T-cell (primary cell): ENCODE data around the gene ZMYM5. TPM values are rescaled to one million over a fixed set of nuclear protein-coding genes. Genes with fewer than 3 reads are reported as not detected.
A peak's percentile ranks its signal among the peaks of the same experiment; 100 is the strongest.

Source experiments
- ATAC-seq, 4 experiments: fragments of 200-7000 bp in 3 of 4; fragments of 150-1000 bp in 1 of 4; cut with Tn5 transposase; replicated peaks in 1 of 4; 1 replicate in 3 of 4; 2 replicates in 1 of 4; pipeline ENCODE4 v1.10.0; 2021; ENCODE audit warnings: moderate library complexity in 3 of 4, mild to moderate bottlenecking in 2 of 4, moderate number of reproducible peaks in 1 of 4
- CTCF ChIA-PET, 2 donors: fragments of 300-600 bp; sonication (Branson Sonifier 250); formaldehyde crosslinking; loops; one replicate each; lab custom pipeline; 2022; ENCODE audit warnings: antibody characterized with exemption in 2 of 2; lab: Charles Lee
- POLR2A ChIA-PET, 2 donors: fragments of 300-600 bp; sonication (Branson Sonifier 250); formaldehyde crosslinking; loops; one replicate each; lab custom pipeline; 2022; ENCODE audit warnings: antibody characterized with exemption in 2 of 2; lab: Charles Lee
- DNase-seq, 35 experiments: peaks; one replicate each; pipeline versions ENCODE4 v3.0.0 to v3.0.0-alpha.2; 2013 to 2023
- H3K27ac ChIP-seq: one replicate; pipeline ENCODE4 v1.5.1; 2013; ENCODE audit warnings: low read length
- H3K27me3 ChIP-seq, 2 experiments: replicated peaks in 1 of 2; 1 replicate in 1 of 2; 2 replicates in 1 of 2; pipeline versions ENCODE4 v1.6.1 to v1.7.0; 2013; ENCODE audit warnings: low read length in 1 of 2, mixed read lengths in 1 of 2; ENCODE audit not compliant: control insufficient read depth in 2 of 2, insufficient read depth in 2 of 2; ENCODE audit errors: extremely low read depth in 1 of 2
- H3K36me3 ChIP-seq, 2 donors: 1 replicate in 1 of 2; 2 replicates in 1 of 2; pipeline versions ENCODE4 v1.6.1 to v1.7.0; 2013; ENCODE audit warnings: low read length in 1 of 2; ENCODE audit not compliant: control insufficient read depth in 2 of 2, insufficient read depth in 1 of 2; ENCODE audit errors: extremely low read depth in 1 of 2
- H3K4me1 ChIP-seq, 2 experiments: 1 replicate in 1 of 2; 2 replicates in 1 of 2; pipeline versions ENCODE4 v1.6.1 to v1.7.0; 2013; ENCODE audit warnings: low read length in 2 of 2, mixed read lengths in 1 of 2; ENCODE audit not compliant: insufficient read depth in 2 of 2, control insufficient read depth in 1 of 2; ENCODE audit errors: extremely low read depth in 1 of 2
- H3K4me3 ChIP-seq, 2 donors: 1 replicate in 1 of 2; 2 replicates in 1 of 2; pipeline versions ENCODE4 v1.5.1 to v1.7.0; 2013; ENCODE audit warnings: mild to moderate bottlenecking in 2 of 2, low read length in 1 of 2, moderate library complexity in 1 of 2; ENCODE audit not compliant: control insufficient read depth in 1 of 2; ENCODE audit errors: extremely low read depth in 1 of 2
- H3K9me3 ChIP-seq: 2 replicates; pipeline ENCODE4 v1.7.0; 2013
- H3K27ac Mint-ChIP-seq, 2 donors: one replicate each; pipeline ENCODE4 v1.8.0; 2020 to 2021; ENCODE audit warnings: mild to moderate bottlenecking in 2 of 2, mixed read lengths in 2 of 2
- H3K27me3 Mint-ChIP-seq, 2 donors: one replicate each; pipeline ENCODE4 v1.8.0; 2021 to 2022; ENCODE audit warnings: mixed read lengths in 2 of 2
- H3K36me3 Mint-ChIP-seq: one replicate; pipeline ENCODE4 v1.8.0; 2021; ENCODE audit warnings: mixed read lengths
- H3K4me1 Mint-ChIP-seq, 3 donors: one replicate each; pipeline ENCODE4 v1.8.0; 2020 to 2022; ENCODE audit warnings: mixed read lengths in 3 of 3, mild to moderate bottlenecking in 1 of 3
- H3K4me3 Mint-ChIP-seq, 3 donors: one replicate each; pipeline ENCODE4 v1.8.0; 2020 to 2022; ENCODE audit warnings: mild to moderate bottlenecking in 3 of 3, mixed read lengths in 3 of 3, moderate library complexity in 3 of 3
- H3K9me3 Mint-ChIP-seq, 3 donors: one replicate each; pipeline ENCODE4 v1.8.0; 2020 to 2022; ENCODE audit warnings: mixed read lengths in 3 of 3
- WGBS: methylation state at CpG from one replicate; pipeline ENCODE4 v1.1.5; 2013; ENCODE audit warnings: missing lambda C conversion rate; ENCODE audit not compliant: insufficient coverage; 5-methylcytosine and 5-hydroxymethylcytosine counted together
- total RNA-seq, 35 experiments: library from RNA in 6 of 35; stranded (reverse) in 6 of 35; fragments of 120-200 nt in 1 of 35; gene quantifications; one replicate each; pipeline versions ENCODE4 v1.2.1 to v1.2.4 and lab custom pipeline; 2013 to 2026

The ZMYM5 gene
- total RNA-seq, 5 donors from 2014 or later (not counting 1 experiment from before 2014, with no cell fraction given), result 19.2 to 30.9 (median 23.0) TPM

GRCh38 chr13:19845758-19846157 is 17.7 kb downstream of the ZMYM5 start:
- Histone ChIP-seq H3K27me3 (no peaks in the 10 kb centered on the region), H3K27ac (no peak overlapping the region), H3K4me3 (no peak overlapping the region), H3K36me3 (peaks cover 2 to 31% of the 10 kb centered on the region in 2 donors), H3K4me1 (no peaks in the 10 kb centered on the region), H3K9me3 (no peaks in the 10 kb centered on the region)
- Mint-ChIP-seq H3K36me3 (peaks cover 13% of the 10 kb centered on the region), H3K4me3 (no peak overlapping the region), H3K27ac (peak overlapping the region in 1 of 2 donors; percentile 71), H3K9me3 (no peaks in the 10 kb centered on the region), H3K27me3 (no peaks in the 10 kb centered on the region), H3K4me1 (peaks cover 15 to 38% (median 22%) of the 10 kb centered on the region in 3 donors)
- DNase-seq (peak in 1 of 35 experiments; percentile 9), ATAC-seq (no peak)
- no CpG with 5 or more reads among the region's 2 CpGs for WGBS
- ChIA-PET POLR2A (interaction anchor here (0.5 to 1.1 kb wide), 8 partner anchors 15 to 281 kb away, joined by 3 to 18 read pairs (median 4); partner anchors contain the start of genes PSPC1 (in 1 of the 2) and ZMYM5 (in 1 of the 2)), CTCF (interaction anchor here in 1 of 2 donors (0.5 to 1.5 kb wide), 5 partner anchors 11 to 383 kb away, joined by 3 to 6 read pairs (median 5); no protein-coding TSS in a partner anchor)

- ChIA-PET POLR2A (interaction anchor here in 1 of 2 donors (0.8 kb wide), 1 partner anchor 10 kb away, joined by 3 read pairs; no protein-coding TSS in a partner anchor), CTCF (no interaction called here)
- no peak overlapping the region for H3K4me3 Mint-ChIP-seq
- peaks cover 0 to 33% of the 10 kb centered on the region in 2 donors for H3K36me3 ChIP-seq
- ATAC-seq, result no peak
- H3K27me3 ChIP-seq, result no peaks in the 10 kb centered on the region
- no peaks in the 10 kb centered on the region for H3K27me3 Mint-ChIP-seq
- WGBS, result no CpG with 5 or more reads among the region's 4 CpGs
- no peaks in the 10 kb centered on the region for H3K9me3 ChIP-seq
- H3K27ac Mint-ChIP-seq, result peak overlapping the region in 1 of 2 donors; percentile 3
- H3K4me3 ChIP-seq, result no peak overlapping the region
- DNase-seq, result no peak
- H3K27ac ChIP-seq, result no peak overlapping the region
- no peaks in the 10 kb centered on the region for H3K9me3 Mint-ChIP-seq
- peaks cover 39% of the 10 kb centered on the region for H3K36me3 Mint-ChIP-seq
- no peaks in the 10 kb centered on the region for H3K4me1 ChIP-seq
- peaks cover 6 to 10% (median 6%) of the 10 kb centered on the region in 3 donors for H3K4me1 Mint-ChIP-seq
Measured at GRCh38 chr13:19838865-19839275, 24.6 kb downstream of the ZMYM5 start.

- WGBS, result no CpG with 5 or more reads among the region's 1 CpG
- Histone ChIP-seq H3K27me3 (no peaks in the 10 kb centered on the region), H3K4me3 (no peak overlapping the region), H3K27ac (no peak overlapping the region), H3K9me3 (no peaks in the 10 kb centered on the region), H3K4me1 (no peaks in the 10 kb centered on the region), H3K36me3 (peaks cover 6 to 48% of the 10 kb centered on the region in 2 donors)
- Mint-ChIP-seq H3K4me3 (no peak overlapping the region), H3K27ac (peak overlapping the region in 1 of 2 donors; percentile 52), H3K4me1 (peaks cover 6% of the 10 kb centered on the region in 3 donors), H3K36me3 (peaks cover 47% of the 10 kb centered on the region), H3K9me3 (no peaks in the 10 kb centered on the region), H3K27me3 (no peaks in the 10 kb centered on the region)
- ChIA-PET CTCF (interaction anchor here in 1 of 2 donors (0.7 kb wide), 1 partner anchor 17 kb away, joined by 3 read pairs; no protein-coding TSS in a partner anchor), POLR2A (no interaction called here)
- no peak for DNase-seq
- ATAC-seq, result no peak
Measured at GRCh38 chr13:19836472-19836871, 27.0 kb downstream of the ZMYM5 start.

- no peak overlapping the region for H3K4me3 Mint-ChIP-seq
- peaks cover 6 to 50% of the 10 kb centered on the region in 2 donors for H3K36me3 ChIP-seq
- ChIA-PET POLR2A (no interaction called here), CTCF (interaction anchor here in 1 of 2 donors (1.9 kb wide), 1 partner anchor 11 kb away, joined by 6 read pairs; no protein-coding TSS in a partner anchor)
- WGBS, result 100% methylated on average over 3 of the region's 4 CpGs
- ATAC-seq (no peak), DNase-seq (no peak)
- H3K9me3 Mint-ChIP-seq, result no peaks in the 10 kb centered on the region
- H3K27ac ChIP-seq, result no peak overlapping the region
- no peak overlapping the region for H3K4me3 ChIP-seq
- H3K4me1 Mint-ChIP-seq, result peaks cover 2 to 5% (median 4%) of the 10 kb centered on the region in 3 donors
- H3K36me3 Mint-ChIP-seq, result peaks cover 50% of the 10 kb centered on the region
- no peaks in the 10 kb centered on the region for H3K9me3 ChIP-seq
- H3K27me3 Mint-ChIP-seq, result no peaks in the 10 kb centered on the region
- no peaks in the 10 kb centered on the region for H3K4me1 ChIP-seq
- no peak overlapping the region for H3K27ac Mint-ChIP-seq
- no peaks in the 10 kb centered on the region for H3K27me3 ChIP-seq
Measured at GRCh38 chr13:19834704-19835103, 28.7 kb downstream of the ZMYM5 start.

GRCh38 chr13:19822673-19823072 is 40.8 kb downstream of the ZMYM5 start:
- Histone ChIP-seq H3K4me3 (no peak overlapping the region), H3K4me1 (no peaks in the 10 kb centered on the region), H3K36me3 (peaks cover 8 to 28% of the 10 kb centered on the region in 2 donors), H3K9me3 (no peaks in the 10 kb centered on the region), H3K27me3 (no peaks in the 10 kb centered on the region), H3K27ac (no peak overlapping the region)
- Mint-ChIP-seq H3K4me1 (peaks cover 0 to 3% (median 0%) of the 10 kb centered on the region in 3 donors), H3K9me3 (no peaks in the 10 kb centered on the region), H3K4me3 (no peak overlapping the region), H3K27ac (no peak overlapping the region), H3K36me3 (peaks cover 47% of the 10 kb centered on the region), H3K27me3 (no peaks in the 10 kb centered on the region)
- POLR2A ChIA-PET, result no interaction called here
- no CpG with 5 or more reads among the region's 3 CpGs for WGBS
- ATAC-seq (no peak), DNase-seq (no peak)
- CTCF ChIA-PET, result no interaction called here

GRCh38 chr13:19818223-19818842 is 45.1 kb downstream of the ZMYM5 start:
- Mint-ChIP-seq H3K27ac (no peak overlapping the region), H3K9me3 (no peaks in the 10 kb centered on the region), H3K4me3 (no peak overlapping the region), H3K4me1 (peaks cover 0 to 3% (median 0%) of the 10 kb centered on the region in 3 donors), H3K27me3 (no peaks in the 10 kb centered on the region), H3K36me3 (peaks cover 24% of the 10 kb centered on the region)
- POLR2A ChIA-PET, result no interaction called here
- Histone ChIP-seq H3K27ac (no peak overlapping the region), H3K9me3 (no peaks in the 10 kb centered on the region), H3K4me3 (no peak overlapping the region), H3K36me3 (peaks cover 13 to 15% of the 10 kb centered on the region in 2 donors), H3K27me3 (no peaks in the 10 kb centered on the region), H3K4me1 (no peaks in the 10 kb centered on the region)
- ATAC-seq (peak in 1 of 4 experiments; percentile 19), DNase-seq (peak in 21 of 35 experiments; percentile 0 to 36 (median 8))
- 92% methylated on average over 15 of the region's 27 CpGs for WGBS
- CTCF ChIA-PET, result no interaction called here
